Prostate gland (tissue), 2 donors: Measurements from ENCODE around the gene RAPGEF4. TPM values are rescaled to one million over a fixed set of nuclear protein-coding genes. Genes with fewer than 3 reads are reported as not detected.

Experiments
- DNase-seq: peaks from one replicate; pipeline ENCODE4 v3.0.0-alpha.2; 2019; ENCODE audit warnings: low spot score
- H3K27ac ChIP-seq, 2 donors: fragments of 200-600 bp; sonication (generic); 2 replicates each; pipeline ENCODE4 v1.5.1; 2017 to 2019
- H3K27me3 ChIP-seq: fragments of 200-600 bp; sonication (generic); replicated peaks from 2 replicates; pipeline ENCODE4 v1.5.1; 2019; ENCODE audit not compliant: insufficient read depth
- H3K36me3 ChIP-seq, 2 donors: fragments of 200-600 bp; sonication (generic); 1 replicate in 1 of 2; 2 replicates in 1 of 2; pipeline versions ENCODE4 v1.5.1 to v1.8.1; 2017 to 2019
- H3K4me1 ChIP-seq: fragments of 200-600 bp; sonication (generic); replicated peaks from 2 replicates; pipeline ENCODE4 v1.5.1; 2019
- H3K4me3 ChIP-seq, 2 donors: fragments of 200-600 bp; sonication (generic); 2 replicates each; pipeline ENCODE4 v1.5.1; 2017 to 2019
- H3K9me3 ChIP-seq: fragments of 200-600 bp; sonication (generic); 2 replicates; pipeline ENCODE4 v1.5.1; 2017
- CTCF ChIP-seq, 4 experiments: fragments of 200-600 bp in 2 of 4; fragments of 450-650 bp in 2 of 4; sonication (generic) in 2 of 4; IDR thresholded peaks; 1 replicate in 3 of 4; 2 replicates in 1 of 4; pipeline ENCODE4 v1.5.1; 2016 to 2019; ENCODE audit warnings: antibody characterized with exemption in 4 of 4, mild to moderate bottlenecking in 2 of 4, moderate library complexity in 2 of 4
- POLR2A ChIP-seq: fragments of 450-650 bp; IDR thresholded peaks from one replicate; pipeline ENCODE4 v1.6.1; 2016; ENCODE audit warnings: antibody characterized with exemption, mild to moderate bottlenecking
- POLR2AphosphoS5 ChIP-seq: sonication (generic); formaldehyde crosslinking; IDR thresholded peaks from one replicate; pipeline ENCODE4 v1.6.1; 2017; ENCODE audit warnings: antibody characterized with exemption
- WGBS: methylation state at CpG from one replicate; pipeline ENCODE4 v1.1.5; 2018; 5-methylcytosine and 5-hydroxymethylcytosine counted together
- intact Hi-C: fragments of 100-400 bp; cut with DNase I; formaldehyde crosslinking; loops from one replicate; pipeline ENCODE4 v1.14.2; 2022
- total RNA-seq, 2 donors: library from RNA; depleted of rRNA; stranded (reverse); fragments of >200 nt; gene quantifications; one replicate each; pipeline ENCODE4 v1.1.0, GENCODE V29; 2016

The RAPGEF4 gene
- total RNA-seq, 2 donors from 2014 or later: 7.3 to 31.0 TPM

DNA sequence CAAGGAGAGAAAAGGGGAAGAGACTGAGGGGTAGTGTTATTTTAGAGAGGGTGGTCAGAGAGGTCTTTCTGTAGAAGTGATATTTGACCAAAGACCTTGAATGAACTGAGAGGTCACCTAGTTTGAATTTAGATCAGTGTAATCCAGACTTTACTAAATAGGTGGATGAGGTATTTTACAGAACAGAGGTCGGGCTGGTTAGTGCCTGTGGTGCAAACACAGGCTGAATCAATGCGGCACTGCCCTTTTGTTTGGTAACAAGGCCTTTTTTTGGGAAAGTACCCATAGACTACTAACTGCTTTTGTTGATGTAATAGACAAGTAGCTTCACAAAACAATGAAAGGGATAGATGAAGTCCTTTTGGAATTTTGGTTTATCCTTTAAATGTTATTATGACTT lies 15.9 kb downstream of the RAPGEF4 start:
- H3K27me3 ChIP-seq: no peaks in the 10 kb centered on the region

DNA sequence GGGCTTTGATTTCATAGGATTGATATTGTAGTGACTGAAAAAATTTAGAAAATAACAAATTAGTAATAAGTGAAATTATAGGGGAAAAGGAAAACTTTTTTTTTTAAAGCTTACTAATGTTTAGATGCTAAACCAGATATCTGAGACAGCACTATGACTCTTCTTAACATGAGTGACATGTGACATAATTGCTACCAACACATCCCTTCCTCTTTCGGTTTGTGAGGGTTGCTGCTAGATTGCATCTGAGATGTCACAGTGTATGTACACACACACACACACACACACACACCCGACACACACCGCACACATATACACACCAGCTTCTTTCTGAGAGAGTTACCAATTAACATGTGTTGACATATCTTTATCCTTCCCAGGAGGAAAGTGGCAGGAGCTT lies 18.0 kb downstream of the RAPGEF4 start:
- 54% methylated on average over 3 of the region's 3 CpGs for WGBS
- TF ChIP-seq POLR2A (no peak), CTCF (IDR thresholded peaks at IDR 0.05) (no peak), POLR2AphosphoS5 (no peak)
- Histone ChIP-seq H3K27me3 (no peaks in the 10 kb centered on the region), H3K27ac (no peak overlapping the region), H3K4me1 (no peaks in the 10 kb centered on the region), H3K36me3 (no peaks in the 10 kb centered on the region), H3K4me3 (no peak overlapping the region), H3K9me3 (no peaks in the 10 kb centered on the region)
- no peak for DNase-seq
- intact Hi-C loops: no loop called here

More for the DNA sequence above, 15.9 kb downstream of the RAPGEF4 start:
- Histone ChIP-seq H3K27ac (no peak overlapping the region), H3K9me3 (no peaks in the 10 kb centered on the region), H3K4me1 (no peaks in the 10 kb centered on the region), H3K4me3 (no peak overlapping the region), H3K36me3 (no peaks in the 10 kb centered on the region)
- intact Hi-C loops: no loop called here
- no peak for DNase-seq
- 42% methylated on average over 2 of the region's 2 CpGs for WGBS
- no peak for TF ChIP-seq POLR2AphosphoS5
- TF ChIP-seq CTCF (IDR thresholded peaks at IDR 0.05): no peak
- TF ChIP-seq POLR2A: no peak

DNA sequence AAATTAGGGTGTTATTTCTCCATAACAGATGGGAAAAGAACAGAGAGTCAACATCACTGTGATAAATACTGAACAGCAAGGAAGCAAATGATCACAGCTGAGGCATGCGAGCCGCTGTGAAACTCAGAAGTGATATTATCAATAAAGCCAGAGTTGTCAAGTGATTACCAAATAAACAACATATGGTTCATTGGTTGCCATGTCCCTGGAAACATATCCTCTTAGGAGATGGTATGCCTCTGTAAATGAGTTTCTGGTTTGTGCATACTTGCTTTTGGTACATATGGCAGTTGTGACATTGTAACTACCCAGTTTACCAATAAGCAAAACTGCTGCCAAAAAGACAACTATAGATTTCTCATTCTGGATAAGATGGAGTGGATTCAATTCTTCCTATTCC lies 23.8 kb downstream of the RAPGEF4 start:
- Histone ChIP-seq H3K9me3 (no peaks in the 10 kb centered on the region), H3K27me3 (no peaks in the 10 kb centered on the region), H3K27ac (no peak overlapping the region), H3K4me3 (no peak overlapping the region), H3K4me1 (no peaks in the 10 kb centered on the region), H3K36me3 (no peaks in the 10 kb centered on the region)
- intact Hi-C loops: no loop called here
- WGBS: 93% methylated on average over 2 of the region's 2 CpGs
- TF ChIP-seq POLR2AphosphoS5: no peak
- no peak for TF ChIP-seq CTCF (IDR thresholded peaks at IDR 0.05)
- TF ChIP-seq POLR2A: no peak
- no peak for DNase-seq

DNA sequence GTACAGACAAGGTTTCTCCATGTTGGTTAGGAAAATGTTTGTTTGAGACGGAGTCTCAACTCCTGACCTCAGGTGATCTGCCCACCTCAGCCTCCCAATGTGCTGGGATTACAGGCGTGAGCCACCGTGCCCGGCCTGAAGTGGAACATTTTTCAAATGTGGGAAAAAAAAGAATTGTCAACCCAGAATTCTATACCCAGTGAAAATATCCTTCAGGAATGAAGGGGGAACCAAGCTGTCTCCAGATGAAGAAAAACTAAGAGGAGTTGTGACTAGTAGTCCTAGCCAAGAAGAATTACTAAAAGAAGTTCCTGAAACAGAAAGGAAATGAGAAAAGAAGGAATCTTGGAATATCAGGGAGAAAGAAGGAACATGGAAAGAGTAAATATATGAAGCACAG lies 25.7 kb downstream of the RAPGEF4 start:
- Histone ChIP-seq H3K4me3 (no peak overlapping the region), H3K4me1 (no peaks in the 10 kb centered on the region), H3K36me3 (no peaks in the 10 kb centered on the region), H3K9me3 (no peaks in the 10 kb centered on the region), H3K27me3 (no peaks in the 10 kb centered on the region), H3K27ac (no peak overlapping the region)
- DNase-seq: no peak
- TF ChIP-seq POLR2A (no peak), CTCF (IDR thresholded peaks at IDR 0.05) (no peak), POLR2AphosphoS5 (no peak)
- WGBS: 97% methylated on average over 4 of the region's 4 CpGs
- intact Hi-C loops: no loop called here

- Histone ChIP-seq H3K4me3 (no peak overlapping the region), H3K4me1 (no peaks in the 10 kb centered on the region), H3K27ac (no peak overlapping the region), H3K27me3 (no peaks in the 10 kb centered on the region), H3K36me3 (no peaks in the 10 kb centered on the region), H3K9me3 (no peaks in the 10 kb centered on the region)
- TF ChIP-seq POLR2AphosphoS5 (no peak), CTCF (IDR thresholded peaks at IDR 0.05) (no peak), POLR2A (no peak)
- intact Hi-C loops: no loop called here
- whole genome bisulfite sequencing: 87% methylated on average over 2 of the region's 2 CpGs
- no peak for DNase-seq
Measured at GRCh38 chr2:172762574-172762973, 26.9 kb downstream of the RAPGEF4 start.
